ENCODE measurements around the gene WDR49. TPM values are rescaled to one million over a fixed set of nuclear protein-coding genes. Genes with fewer than 3 reads are reported as not detected.

Gene WDR49
- polyA plus RNA-seq, 2 donors, result 0.18 to 0.29 TPM

DNA sequence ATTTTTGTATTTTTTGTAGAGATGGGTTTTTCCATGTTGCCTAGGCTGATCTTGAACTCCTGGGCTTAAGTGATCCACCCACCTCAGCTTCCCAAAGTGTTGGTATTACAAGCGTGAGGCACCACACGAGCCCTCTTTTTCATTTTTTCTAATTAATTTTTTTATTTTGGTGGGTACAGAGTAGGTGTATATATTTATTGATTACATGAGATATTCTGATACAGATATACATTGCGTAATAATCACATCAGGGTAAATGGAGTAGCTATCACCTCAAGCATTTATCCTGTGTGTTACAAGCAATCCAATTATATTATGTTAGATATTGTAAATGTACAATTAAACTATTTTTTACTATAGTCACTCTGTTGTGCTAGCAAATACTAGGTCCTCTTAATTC, 66.1 kb downstream of the WDR49 start:
- Histone ChIP-seq H3K27me3 (ENCODE audit: control insufficient read depth in 1 of 2, insufficient read depth in 2 of 2, low read length in 2 of 2) (no peaks in the 10 kb centered on the region), H3K9me3 (ENCODE audit: control insufficient read depth in 2 of 2, insufficient read depth in 1 of 2, low read depth in 1 of 2, low read length in 1 of 2) (no peaks in the 10 kb centered on the region), H3K4me3 (ENCODE audit: low read depth in 1 of 2, low read length in 2 of 2) (no peak overlapping the region), H3K27ac (ENCODE audit: low read depth in 2 of 2, low read length in 1 of 2) (no peak overlapping the region), H3K4me1 (ENCODE audit: control insufficient read depth in 2 of 2, insufficient read depth in 2 of 2, low read length in 1 of 2) (no peaks in the 10 kb centered on the region), H3K36me3 (ENCODE audit: control insufficient read depth in 2 of 2, insufficient read depth in 2 of 2, low read length in 1 of 2) (no peaks in the 10 kb centered on the region)
- 96 to 97% methylated on average over 3 of the region's 3 CpGs for WGBS, 2 donors

DNA sequence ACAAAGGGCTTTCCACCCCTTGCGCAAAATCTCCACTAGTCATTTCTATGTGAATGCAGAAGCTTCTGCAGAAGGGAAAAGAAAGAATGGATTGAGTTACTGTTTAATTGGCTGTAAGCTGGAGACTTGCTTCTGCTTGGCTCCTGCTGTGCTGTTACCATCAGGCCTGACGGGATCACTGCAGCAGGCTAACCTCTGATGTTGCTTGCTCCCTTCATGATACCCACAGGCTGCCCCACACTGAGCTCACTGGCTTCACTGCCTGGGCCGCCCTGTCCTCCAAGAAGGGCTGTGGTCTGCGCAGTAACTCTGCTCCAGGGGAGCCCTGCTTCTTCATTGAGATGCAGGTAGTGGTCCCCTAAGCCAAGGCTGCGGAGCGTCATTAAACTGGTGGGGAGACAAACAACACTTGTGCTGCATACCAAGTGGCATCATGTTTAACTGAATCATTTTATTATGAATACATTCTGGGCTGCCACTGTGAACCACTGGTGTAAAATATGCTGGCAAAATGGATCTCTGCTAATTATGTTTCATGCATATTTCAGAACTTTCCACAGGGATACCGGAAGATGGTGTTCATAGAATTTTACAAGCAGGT, 78.6 kb downstream of the WDR49 start:
- no peak overlapping the region for H3K27ac ChIP-seq (ENCODE audit: low read depth in 2 of 2, low read length in 1 of 2)
- no peaks in the 10 kb centered on the region for H3K27me3 ChIP-seq (ENCODE audit: control insufficient read depth in 1 of 2, insufficient read depth in 2 of 2, low read length in 2 of 2)
- no peaks in the 10 kb centered on the region for H3K36me3 ChIP-seq (ENCODE audit: control insufficient read depth in 2 of 2, insufficient read depth in 2 of 2, low read length in 1 of 2)
- no peaks in the 10 kb centered on the region for H3K4me1 ChIP-seq (ENCODE audit: control insufficient read depth in 2 of 2, insufficient read depth in 2 of 2, low read length in 1 of 2)
- no peaks in the 10 kb centered on the region for H3K9me3 ChIP-seq (ENCODE audit: control insufficient read depth in 2 of 2, insufficient read depth in 1 of 2, low read depth in 1 of 2, low read length in 1 of 2)
- H3K4me3 ChIP-seq (ENCODE audit: low read depth in 1 of 2, low read length in 2 of 2), result no peak overlapping the region
- WGBS, 2 donors, result 86 to 87% methylated on average over 7 of the region's 7 CpGs

DNA sequence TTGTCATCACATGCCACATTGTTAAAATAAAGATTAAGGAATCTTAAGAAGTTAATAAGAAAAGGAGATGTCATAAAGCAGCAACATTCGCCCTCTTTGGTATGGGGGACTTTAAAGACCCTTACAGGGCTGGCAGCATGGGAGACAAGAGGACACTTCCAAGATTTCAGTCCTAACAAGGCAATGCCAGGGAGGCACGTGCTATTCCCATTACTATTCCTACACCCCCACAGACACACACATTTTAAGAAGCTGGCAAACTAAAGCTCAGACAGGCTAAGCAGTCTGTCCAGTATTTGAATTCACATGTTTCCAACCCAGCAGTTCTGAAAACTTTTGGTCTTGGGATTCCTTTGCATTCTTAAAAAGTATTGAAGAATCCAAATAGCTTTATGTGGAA, 80.8 kb downstream of the WDR49 start:
- Histone ChIP-seq H3K9me3 (ENCODE audit: control insufficient read depth in 2 of 2, insufficient read depth in 1 of 2, low read depth in 1 of 2, low read length in 1 of 2) (no peaks in the 10 kb centered on the region), H3K27me3 (ENCODE audit: control insufficient read depth in 1 of 2, insufficient read depth in 2 of 2, low read length in 2 of 2) (no peaks in the 10 kb centered on the region), H3K27ac (ENCODE audit: low read depth in 2 of 2, low read length in 1 of 2) (no peak overlapping the region), H3K36me3 (ENCODE audit: control insufficient read depth in 2 of 2, insufficient read depth in 2 of 2, low read length in 1 of 2) (no peaks in the 10 kb centered on the region), H3K4me1 (ENCODE audit: control insufficient read depth in 2 of 2, insufficient read depth in 2 of 2, low read length in 1 of 2) (no peaks in the 10 kb centered on the region), H3K4me3 (ENCODE audit: low read depth in 1 of 2, low read length in 2 of 2) (no peak overlapping the region)
- 43 to 49% methylated on average over 2 of the region's 2 CpGs for WGBS, 2 donors

GRCh38 chr3:167568634-167569033, 85.1 kb downstream of the WDR49 start:
- no peaks in the 10 kb centered on the region for H3K9me3 ChIP-seq (ENCODE audit: control insufficient read depth in 2 of 2, insufficient read depth in 1 of 2, low read depth in 1 of 2, low read length in 1 of 2)
- no peaks in the 10 kb centered on the region for H3K36me3 ChIP-seq (ENCODE audit: control insufficient read depth in 2 of 2, insufficient read depth in 2 of 2, low read length in 1 of 2)
- 96 to 98% methylated on average over 2 of the region's 2 CpGs for WGBS, 2 donors
- no peaks in the 10 kb centered on the region for H3K27me3 ChIP-seq (ENCODE audit: control insufficient read depth in 1 of 2, insufficient read depth in 2 of 2, low read length in 2 of 2)
- no peak overlapping the region for H3K27ac ChIP-seq (ENCODE audit: low read depth in 2 of 2, low read length in 1 of 2)
- H3K4me1 ChIP-seq (ENCODE audit: control insufficient read depth in 2 of 2, insufficient read depth in 2 of 2, low read length in 1 of 2), result no peaks in the 10 kb centered on the region
- no peak overlapping the region for H3K4me3 ChIP-seq (ENCODE audit: low read depth in 1 of 2, low read length in 2 of 2)

DNA sequence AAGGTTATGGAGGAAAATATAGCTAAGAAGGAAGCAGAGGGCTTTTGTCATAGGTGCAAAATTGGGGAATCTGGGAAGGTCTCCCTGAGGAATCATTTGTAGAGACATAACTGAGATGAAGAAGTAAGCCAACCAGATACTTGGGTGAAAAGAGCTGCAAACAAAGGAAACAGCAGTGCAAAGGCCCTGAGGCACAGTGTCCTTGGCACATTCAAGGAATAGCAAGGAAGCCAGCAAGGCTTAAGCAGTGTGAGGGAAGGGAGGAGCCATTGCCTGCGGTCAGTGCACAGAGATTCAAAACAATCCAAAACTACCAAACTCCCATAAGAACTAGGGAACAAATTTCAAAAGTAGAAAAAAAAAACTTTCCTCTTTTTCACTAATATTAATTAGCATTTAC, 88.3 kb downstream of the WDR49 start:
- no peaks in the 10 kb centered on the region for H3K27me3 ChIP-seq (ENCODE audit: control insufficient read depth in 1 of 2, insufficient read depth in 2 of 2, low read length in 2 of 2)
- no peaks in the 10 kb centered on the region for H3K4me1 ChIP-seq (ENCODE audit: control insufficient read depth in 2 of 2, insufficient read depth in 2 of 2, low read length in 1 of 2)
- no peaks in the 10 kb centered on the region for H3K9me3 ChIP-seq (ENCODE audit: control insufficient read depth in 2 of 2, insufficient read depth in 1 of 2, low read depth in 1 of 2, low read length in 1 of 2)
- no peaks in the 10 kb centered on the region for H3K36me3 ChIP-seq (ENCODE audit: control insufficient read depth in 2 of 2, insufficient read depth in 2 of 2, low read length in 1 of 2)
- WGBS, 2 donors, result 54 to 71% methylated on average over 1 of the region's 1 CpG
- H3K4me3 ChIP-seq (ENCODE audit: low read depth in 1 of 2, low read length in 2 of 2), result no peak overlapping the region
- H3K27ac ChIP-seq (ENCODE audit: low read depth in 2 of 2, low read length in 1 of 2), result no peak overlapping the region

DNA sequence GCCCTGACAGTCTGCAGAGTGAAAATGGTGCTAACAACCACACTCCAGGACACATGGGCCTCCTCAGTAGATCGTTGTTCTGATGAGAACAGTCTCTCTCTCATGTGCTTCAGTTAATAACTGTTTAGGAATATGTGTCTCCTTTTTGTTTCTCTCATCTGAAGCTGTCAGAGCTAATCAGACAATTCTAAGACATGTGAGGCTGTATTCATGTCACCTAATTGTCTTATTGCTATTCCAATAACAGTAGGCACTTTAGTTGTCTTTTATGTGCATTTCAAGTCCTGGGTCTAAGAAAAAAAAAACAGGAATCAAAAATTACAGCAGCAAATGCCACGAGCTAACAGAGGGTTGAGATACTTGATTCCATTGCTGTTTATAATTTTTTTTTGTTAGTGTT, 89.1 kb downstream of the WDR49 start:
- WGBS, 2 donors, result 55 to 60% methylated on average over 2 of the region's 2 CpGs
- Histone ChIP-seq H3K27ac (ENCODE audit: low read depth in 2 of 2, low read length in 1 of 2) (no peak overlapping the region), H3K9me3 (ENCODE audit: control insufficient read depth in 2 of 2, insufficient read depth in 1 of 2, low read depth in 1 of 2, low read length in 1 of 2) (no peaks in the 10 kb centered on the region), H3K4me3 (ENCODE audit: low read depth in 1 of 2, low read length in 2 of 2) (no peak overlapping the region), H3K4me1 (ENCODE audit: control insufficient read depth in 2 of 2, insufficient read depth in 2 of 2, low read length in 1 of 2) (no peaks in the 10 kb centered on the region), H3K27me3 (ENCODE audit: control insufficient read depth in 1 of 2, insufficient read depth in 2 of 2, low read length in 2 of 2) (no peaks in the 10 kb centered on the region), H3K36me3 (ENCODE audit: control insufficient read depth in 2 of 2, insufficient read depth in 2 of 2, low read length in 1 of 2) (no peaks in the 10 kb centered on the region)

- Histone ChIP-seq H3K36me3 (ENCODE audit: control insufficient read depth in 2 of 2, insufficient read depth in 2 of 2, low read length in 1 of 2) (no peaks in the 10 kb centered on the region), H3K27ac (ENCODE audit: low read depth in 2 of 2, low read length in 1 of 2) (no peak overlapping the region), H3K4me3 (ENCODE audit: low read depth in 1 of 2, low read length in 2 of 2) (no peak overlapping the region), H3K4me1 (ENCODE audit: control insufficient read depth in 2 of 2, insufficient read depth in 2 of 2, low read length in 1 of 2) (no peaks in the 10 kb centered on the region), H3K27me3 (ENCODE audit: control insufficient read depth in 1 of 2, insufficient read depth in 2 of 2, low read length in 2 of 2) (peaks cover 0 to 3% of the 10 kb centered on the region in 2 donors), H3K9me3 (ENCODE audit: control insufficient read depth in 2 of 2, insufficient read depth in 1 of 2, low read depth in 1 of 2, low read length in 1 of 2) (no peaks in the 10 kb centered on the region)
- 90 to 93% methylated on average over 4 of the region's 4 CpGs for WGBS, 2 donors
Observed at GRCh38 chr3:167559924-167560323, 93.8 kb downstream of the WDR49 start.

DNA sequence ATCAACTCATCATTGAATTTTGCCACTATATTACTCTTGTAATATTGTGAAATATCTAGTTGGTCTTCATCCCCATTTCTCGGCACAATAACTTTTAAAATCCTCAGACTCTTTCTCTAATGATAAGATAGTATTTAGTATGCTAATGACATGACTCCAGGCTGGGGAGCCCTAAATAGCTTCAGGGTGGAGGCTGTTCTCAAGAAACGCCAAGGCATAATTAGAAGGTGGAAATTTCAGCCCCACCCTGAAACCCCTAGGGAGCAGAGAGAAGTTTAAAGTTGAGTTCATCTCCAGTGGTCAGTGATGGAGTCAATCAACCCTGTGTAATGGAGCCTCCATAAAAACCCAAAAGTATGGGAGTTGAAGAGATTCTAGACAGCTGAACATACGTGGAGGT, 98.8 kb downstream of the WDR49 start:
- WGBS, 2 donors, result 81 to 82% methylated on average over 3 of the region's 3 CpGs

GRCh38 chr3:167538081-167538480, 115.7 kb downstream of the WDR49 start:
- 61% methylated on average over 1 of the region's 1 CpG for WGBS, 2 donors

More for the DNA sequence above, 98.8 kb downstream of the WDR49 start:
- H3K36me3 ChIP-seq (ENCODE audit: control insufficient read depth in 2 of 2, insufficient read depth in 2 of 2, low read length in 1 of 2), result no peaks in the 10 kb centered on the region
- no peaks in the 10 kb centered on the region for H3K4me1 ChIP-seq (ENCODE audit: control insufficient read depth in 2 of 2, insufficient read depth in 2 of 2, low read length in 1 of 2)
- H3K27ac ChIP-seq (ENCODE audit: low read depth in 2 of 2, low read length in 1 of 2), result no peak overlapping the region
- peaks cover 0 to 3% of the 10 kb centered on the region in 2 donors for H3K27me3 ChIP-seq (ENCODE audit: control insufficient read depth in 1 of 2, insufficient read depth in 2 of 2, low read length in 2 of 2)
- no peaks in the 10 kb centered on the region for H3K9me3 ChIP-seq (ENCODE audit: control insufficient read depth in 2 of 2, insufficient read depth in 1 of 2, low read depth in 1 of 2, low read length in 1 of 2)
- no peak overlapping the region for H3K4me3 ChIP-seq (ENCODE audit: low read depth in 1 of 2, low read length in 2 of 2)

DNA sequence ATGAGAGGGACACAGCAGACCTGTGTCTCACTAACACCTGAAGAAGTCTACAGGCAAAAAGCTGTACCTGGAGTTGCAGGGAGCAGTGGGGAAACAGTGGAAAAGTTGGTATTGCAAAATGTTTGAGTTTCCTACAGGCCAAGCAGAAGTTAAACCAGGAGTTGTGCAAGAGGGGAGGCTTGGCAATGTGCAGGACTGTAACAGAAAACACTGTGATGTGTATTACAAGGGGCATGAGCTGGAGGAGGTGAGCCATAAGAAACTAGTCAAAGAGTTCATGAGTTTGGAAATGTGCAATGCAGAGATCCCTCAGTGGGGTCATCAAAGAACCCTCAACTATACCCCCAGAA, 132.8 kb downstream of the WDR49 start:
- H3K9me3 ChIP-seq (ENCODE audit: control insufficient read depth in 2 of 2, insufficient read depth in 1 of 2, low read depth in 1 of 2, low read length in 1 of 2), result no peaks in the 10 kb centered on the region
- H3K4me1 ChIP-seq (ENCODE audit: control insufficient read depth in 2 of 2, insufficient read depth in 2 of 2, low read length in 1 of 2), result no peaks in the 10 kb centered on the region
- H3K27me3 ChIP-seq (ENCODE audit: control insufficient read depth in 1 of 2, insufficient read depth in 2 of 2, low read length in 2 of 2), result no peaks in the 10 kb centered on the region
- H3K27ac ChIP-seq (ENCODE audit: low read depth in 2 of 2, low read length in 1 of 2), result no peak overlapping the region
- no peaks in the 10 kb centered on the region for H3K36me3 ChIP-seq (ENCODE audit: control insufficient read depth in 2 of 2, insufficient read depth in 2 of 2, low read length in 1 of 2)
- no peak overlapping the region for H3K4me3 ChIP-seq (ENCODE audit: low read depth in 1 of 2, low read length in 2 of 2)

More at GRCh38 chr3:167538081-167538480, 115.7 kb downstream of the WDR49 start:
- Histone ChIP-seq H3K36me3 (ENCODE audit: control insufficient read depth in 2 of 2, insufficient read depth in 2 of 2, low read length in 1 of 2) (no peaks in the 10 kb centered on the region), H3K9me3 (ENCODE audit: control insufficient read depth in 2 of 2, insufficient read depth in 1 of 2, low read depth in 1 of 2, low read length in 1 of 2) (peaks cover 0 to 3% of the 10 kb centered on the region in 2 donors), H3K27ac (ENCODE audit: low read depth in 2 of 2, low read length in 1 of 2) (no peak overlapping the region), H3K27me3 (ENCODE audit: control insufficient read depth in 1 of 2, insufficient read depth in 2 of 2, low read length in 2 of 2) (no peaks in the 10 kb centered on the region), H3K4me3 (ENCODE audit: low read depth in 1 of 2, low read length in 2 of 2) (no peak overlapping the region), H3K4me1 (ENCODE audit: control insufficient read depth in 2 of 2, insufficient read depth in 2 of 2, low read length in 1 of 2) (no peaks in the 10 kb centered on the region)
